ENCODE data around the gene LRP11. TPM values are rescaled to one million over a fixed set of nuclear protein-coding genes. Genes with fewer than 3 reads are reported as not detected.

The LRP11 gene
- total and polyA plus RNA-seq, 9 donors = 16.0 to 29.5 (median 23.1) TPM

GRCh38 chr6:149905911-149906371, 41.8 kb upstream of the LRP11 start:
- H3K27ac ChIP-seq (ENCODE audit: low read length) = no peak overlapping the region
- no peaks in the 10 kb centered on the region for H3K36me3 ChIP-seq (ENCODE audit: control insufficient read depth, insufficient read depth, low read length)
- H3K4me1 ChIP-seq (ENCODE audit: control insufficient read depth, insufficient read depth, low read length) = peaks cover 4% of the 10 kb centered on the region
- no peak overlapping the region for H3K4me3 ChIP-seq (ENCODE audit: low read length)
- peaks cover 5% of the 10 kb centered on the region for H3K9me3 ChIP-seq (replicated peaks; ENCODE audit: control insufficient read depth, low read depth, low read length)
- WGBS (ENCODE audit: insufficient coverage) = 65% methylated on average over 5 of the region's 6 CpGs
- no peak for DNase-seq
- no peaks in the 10 kb centered on the region for H3K27me3 ChIP-seq (ENCODE audit: control insufficient read depth, insufficient read depth, low read length)

GRCh38 chr6:149905371-149905910, 41.3 kb upstream of the LRP11 start:
- Histone ChIP-seq H3K4me1 (ENCODE audit: control insufficient read depth, insufficient read depth, low read length) (peaks cover 4% of the 10 kb centered on the region), H3K36me3 (ENCODE audit: control insufficient read depth, insufficient read depth, low read length) (no peaks in the 10 kb centered on the region), H3K27ac (ENCODE audit: low read length) (no peak overlapping the region), H3K9me3 (replicated peaks; ENCODE audit: control insufficient read depth, low read depth, low read length) (peaks cover 5% of the 10 kb centered on the region), H3K27me3 (ENCODE audit: control insufficient read depth, insufficient read depth, low read length) (no peaks in the 10 kb centered on the region), H3K4me3 (ENCODE audit: low read length) (no peak overlapping the region)
- no peak for DNase-seq
- WGBS (ENCODE audit: insufficient coverage) = 86% methylated on average over 14 of the region's 18 CpGs

GRCh38 chr6:149904661-149905370, 40.7 kb upstream of the LRP11 start:
- H3K36me3 ChIP-seq (ENCODE audit: control insufficient read depth, insufficient read depth, low read length) = no peaks in the 10 kb centered on the region
- no peak overlapping the region for H3K27ac ChIP-seq (ENCODE audit: low read length)
- DNase-seq = no peak
- H3K4me3 ChIP-seq (ENCODE audit: low read length) = no peak overlapping the region
- no peaks in the 10 kb centered on the region for H3K27me3 ChIP-seq (ENCODE audit: control insufficient read depth, insufficient read depth, low read length)
- peaks cover 4% of the 10 kb centered on the region for H3K4me1 ChIP-seq (ENCODE audit: control insufficient read depth, insufficient read depth, low read length)
- 80% methylated on average over 9 of the region's 13 CpGs for WGBS (ENCODE audit: insufficient coverage)
- H3K9me3 ChIP-seq (replicated peaks; ENCODE audit: control insufficient read depth, low read depth, low read length) = peaks cover 5% of the 10 kb centered on the region

GRCh38 chr6:149903938-149904611, 39.9 kb upstream of the LRP11 start:
- 28% methylated on average over 3 of the region's 5 CpGs for WGBS (ENCODE audit: insufficient coverage)
- Histone ChIP-seq H3K9me3 (replicated peaks; ENCODE audit: control insufficient read depth, low read depth, low read length) (peaks cover 5% of the 10 kb centered on the region), H3K4me3 (ENCODE audit: low read length) (no peak overlapping the region), H3K36me3 (ENCODE audit: control insufficient read depth, insufficient read depth, low read length) (no peaks in the 10 kb centered on the region), H3K27me3 (ENCODE audit: control insufficient read depth, insufficient read depth, low read length) (no peaks in the 10 kb centered on the region), H3K4me1 (ENCODE audit: control insufficient read depth, insufficient read depth, low read length) (peaks cover 4% of the 10 kb centered on the region), H3K27ac (ENCODE audit: low read length) (no peak overlapping the region)
- no peak for DNase-seq

- H3K9me3 ChIP-seq (replicated peaks; ENCODE audit: control insufficient read depth, low read depth, low read length) = no peaks in the 10 kb centered on the region
- no peak for DNase-seq
- no peaks in the 10 kb centered on the region for H3K36me3 ChIP-seq (ENCODE audit: control insufficient read depth, insufficient read depth, low read length)
- peaks cover 15% of the 10 kb centered on the region for H3K4me1 ChIP-seq (ENCODE audit: control insufficient read depth, insufficient read depth, low read length)
- H3K4me3 ChIP-seq (ENCODE audit: low read length) = no peak overlapping the region
- no peak overlapping the region for H3K27ac ChIP-seq (ENCODE audit: low read length)
- 38% methylated on average over 1 of the region's 6 CpGs for WGBS (ENCODE audit: insufficient coverage)
- no peaks in the 10 kb centered on the region for H3K27me3 ChIP-seq (ENCODE audit: control insufficient read depth, insufficient read depth, low read length)
Measured at GRCh38 chr6:149901444-149902140, 37.4 kb upstream of the LRP11 start.

GRCh38 chr6:149900620-149901443, 36.7 kb upstream of the LRP11 start:
- Histone ChIP-seq H3K4me3 (ENCODE audit: low read length) (no peak overlapping the region), H3K27me3 (ENCODE audit: control insufficient read depth, insufficient read depth, low read length) (no peaks in the 10 kb centered on the region), H3K9me3 (replicated peaks; ENCODE audit: control insufficient read depth, low read depth, low read length) (no peaks in the 10 kb centered on the region), H3K4me1 (ENCODE audit: control insufficient read depth, insufficient read depth, low read length) (peaks cover 20% of the 10 kb centered on the region), H3K27ac (ENCODE audit: low read length) (no peak overlapping the region), H3K36me3 (ENCODE audit: control insufficient read depth, insufficient read depth, low read length) (no peaks in the 10 kb centered on the region)
- no peak for DNase-seq
- 78% methylated on average over 9 of the region's 11 CpGs for WGBS (ENCODE audit: insufficient coverage)

- Histone ChIP-seq H3K27me3 (ENCODE audit: control insufficient read depth, insufficient read depth, low read length) (no peaks in the 10 kb centered on the region), H3K9me3 (replicated peaks; ENCODE audit: control insufficient read depth, low read depth, low read length) (no peaks in the 10 kb centered on the region), H3K4me1 (ENCODE audit: control insufficient read depth, insufficient read depth, low read length) (peaks cover 25% of the 10 kb centered on the region), H3K4me3 (ENCODE audit: low read length) (no peak overlapping the region), H3K27ac (ENCODE audit: low read length) (no peak overlapping the region), H3K36me3 (ENCODE audit: control insufficient read depth, insufficient read depth, low read length) (no peaks in the 10 kb centered on the region)
- 52% methylated on average over 5 of the region's 7 CpGs for WGBS (ENCODE audit: insufficient coverage)
- DNase-seq = no peak
Measured at GRCh38 chr6:149899926-149900619, 35.9 kb upstream of the LRP11 start.

- H3K36me3 ChIP-seq (ENCODE audit: control insufficient read depth, insufficient read depth, low read length) = no peaks in the 10 kb centered on the region
- no peaks in the 10 kb centered on the region for H3K27me3 ChIP-seq (ENCODE audit: control insufficient read depth, insufficient read depth, low read length)
- no peak overlapping the region for H3K4me3 ChIP-seq (ENCODE audit: low read length)
- DNase-seq = no peak
- WGBS (ENCODE audit: insufficient coverage) = 73% methylated on average over 3 of the region's 6 CpGs
- H3K27ac ChIP-seq (ENCODE audit: low read length) = no peak overlapping the region
- peaks cover 28% of the 10 kb centered on the region for H3K4me1 ChIP-seq (ENCODE audit: control insufficient read depth, insufficient read depth, low read length)
- H3K9me3 ChIP-seq (replicated peaks; ENCODE audit: control insufficient read depth, low read depth, low read length) = no peaks in the 10 kb centered on the region
Measured at GRCh38 chr6:149899486-149899885, 35.3 kb upstream of the LRP11 start.

GRCh38 chr6:149898966-149899365, 34.8 kb upstream of the LRP11 start:
- H3K4me1 ChIP-seq (ENCODE audit: control insufficient read depth, insufficient read depth, low read length) = peaks cover 28% of the 10 kb centered on the region
- no peaks in the 10 kb centered on the region for H3K36me3 ChIP-seq (ENCODE audit: control insufficient read depth, insufficient read depth, low read length)
- H3K27me3 ChIP-seq (ENCODE audit: control insufficient read depth, insufficient read depth, low read length) = no peaks in the 10 kb centered on the region
- no peak overlapping the region for H3K4me3 ChIP-seq (ENCODE audit: low read length)
- H3K9me3 ChIP-seq (replicated peaks; ENCODE audit: control insufficient read depth, low read depth, low read length) = no peaks in the 10 kb centered on the region
- H3K27ac ChIP-seq (ENCODE audit: low read length) = no peak overlapping the region
- 87% methylated on average over 3 of the region's 9 CpGs for WGBS (ENCODE audit: insufficient coverage)
- no peak for DNase-seq
